Spleen (tissue), 7 donors: Measurements from ENCODE around the gene ESR1.

Experiments used
- POLR2A ChIP-seq, 3 donors: fragments of 450-650 bp; IDR thresholded peaks; one replicate each; pipeline ENCODE4 v1.5.1; 2017; ENCODE audit warnings: antibody characterized with exemption in 3 of 3, mild to moderate bottlenecking in 1 of 3
- TF ChIP-seq, protein P1 (sequence below), 11 experiments: fragments of 200-600 bp in 7 of 11; fragments of 450-650 bp in 4 of 11; sonication (generic) in 4 of 11; IDR thresholded peaks in 8 of 11; conservative IDR thresholded peaks in 3 of 11; 1 replicate in 7 of 11; 2 replicates in 4 of 11; pipeline versions ENCODE4 v1.4.0 to v1.8.0; 2016 to 2021; ENCODE audit warnings: antibody characterized with exemption in 11 of 11, inconsistent platforms in 4 of 11, mild to moderate bottlenecking in 1 of 11
- donor health status: DM: no; HTN: no; CAD: no; lungs with moderate emphysema.
- donor health status: DM: no; HTN: no; CAD: no.
- donor health status: DM: no; HTN: no; CAD: no.

DNA sequence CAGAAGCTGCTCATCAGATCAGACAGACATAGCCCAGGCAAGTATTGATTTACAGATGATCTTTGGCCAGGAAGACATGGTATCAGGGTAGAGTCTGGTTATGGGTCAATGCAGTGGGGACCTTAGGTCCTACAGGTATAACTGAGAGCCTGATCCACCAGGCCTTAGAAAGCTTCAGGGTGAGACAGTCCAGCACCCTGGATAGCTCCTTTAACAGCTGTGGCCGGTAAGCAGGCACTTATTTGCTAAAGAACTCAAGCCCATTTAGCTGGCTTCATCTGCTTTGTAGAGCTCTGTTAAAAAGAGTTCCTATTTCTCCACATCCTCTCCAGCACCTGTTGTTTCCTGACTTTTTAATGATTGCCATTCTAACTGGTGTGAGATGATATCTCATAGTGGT is 39.6 kb downstream of the ESR1 start:
- TF ChIP-seq, protein P1, sequence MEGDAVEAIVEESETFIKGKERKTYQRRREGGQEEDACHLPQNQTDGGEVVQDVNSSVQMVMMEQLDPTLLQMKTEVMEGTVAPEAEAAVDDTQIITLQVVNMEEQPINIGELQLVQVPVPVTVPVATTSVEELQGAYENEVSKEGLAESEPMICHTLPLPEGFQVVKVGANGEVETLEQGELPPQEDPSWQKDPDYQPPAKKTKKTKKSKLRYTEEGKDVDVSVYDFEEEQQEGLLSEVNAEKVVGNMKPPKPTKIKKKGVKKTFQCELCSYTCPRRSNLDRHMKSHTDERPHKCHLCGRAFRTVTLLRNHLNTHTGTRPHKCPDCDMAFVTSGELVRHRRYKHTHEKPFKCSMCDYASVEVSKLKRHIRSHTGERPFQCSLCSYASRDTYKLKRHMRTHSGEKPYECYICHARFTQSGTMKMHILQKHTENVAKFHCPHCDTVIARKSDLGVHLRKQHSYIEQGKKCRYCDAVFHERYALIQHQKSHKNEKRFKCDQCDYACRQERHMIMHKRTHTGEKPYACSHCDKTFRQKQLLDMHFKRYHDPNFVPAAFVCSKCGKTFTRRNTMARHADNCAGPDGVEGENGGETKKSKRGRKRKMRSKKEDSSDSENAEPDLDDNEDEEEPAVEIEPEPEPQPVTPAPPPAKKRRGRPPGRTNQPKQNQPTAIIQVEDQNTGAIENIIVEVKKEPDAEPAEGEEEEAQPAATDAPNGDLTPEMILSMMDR (IDR thresholded peaks at IDR 0.05 in 8 of 11, conservative IDR thresholded peaks at IDR 0.05 in 3 of 11), result no peak
- TF ChIP-seq POLR2A (IDR thresholded peaks at IDR 0.05), result no peak
